LNCAP (cell line): Measurements from ENCODE around the gene TMUB1.

Experiments used
- CTCF ChIP-seq: fragments of 450-650 bp; IDR thresholded peaks from 2 replicates; pipeline ENCODE4 v1.5.1; 2017; ENCODE audit warnings: mild to moderate bottlenecking

The TMUB1 gene

GRCh38 chr7:151124481-151124880 is 41.2 kb upstream of the TMUB1 start:
- no peak for TF ChIP-seq CTCF

- TF ChIP-seq CTCF = peak; percentile 98
Observed at GRCh38 chr7:151123822-151124464, 40.6 kb upstream of the TMUB1 start.

- TF ChIP-seq CTCF = no peak
Observed at GRCh38 chr7:151123158-151123821, 40.0 kb upstream of the TMUB1 start.

- TF ChIP-seq CTCF = no peak
Observed at GRCh38 chr7:151122796-151123157, 39.5 kb upstream of the TMUB1 start.

GRCh38 chr7:151122276-151122675 is 39.0 kb upstream of the TMUB1 start:
- no peak for TF ChIP-seq CTCF

- TF ChIP-seq CTCF = no peak
Observed at GRCh38 chr7:151121380-151122170, 38.3 kb upstream of the TMUB1 start.

- TF ChIP-seq CTCF = no peak
Observed at GRCh38 chr7:151120896-151121295, 37.6 kb upstream of the TMUB1 start.
